Liver (tissue), 9 donors: ENCODE data around the gene FGR. TPM values are rescaled to one million over a fixed set of nuclear protein-coding genes. Genes with fewer than 3 reads are reported as not detected.

Experiments used
- DNase-seq: peaks from one replicate; pipeline ENCODE4 v3.0.0-alpha.2; 2017; ENCODE audit warnings: low spot score
- H3K27ac ChIP-seq, 2 donors: one replicate each; pipeline ENCODE4 v1.7.0; 2013; ENCODE audit warnings: inconsistent platforms in 2 of 2, low read length in 2 of 2, control low read depth in 1 of 2, low read depth in 1 of 2, mild to moderate bottlenecking in 1 of 2
- H3K27me3 ChIP-seq, 4 donors: one replicate each; pipeline versions ENCODE4 v1.6.1 to v1.7.0; 2013; ENCODE audit warnings: low read length in 3 of 4, inconsistent platforms in 1 of 4, mild to moderate bottlenecking in 1 of 4, moderate library complexity in 1 of 4; ENCODE audit not compliant: control insufficient read depth in 4 of 4, insufficient read depth in 4 of 4
- H3K36me3 ChIP-seq, 4 donors: one replicate each; pipeline versions ENCODE4 v1.6.1 to v1.7.0; 2013; ENCODE audit warnings: low read length in 3 of 4, mild to moderate bottlenecking in 3 of 4, low read depth in 1 of 4, moderate library complexity in 1 of 4; ENCODE audit not compliant: control insufficient read depth in 4 of 4, insufficient read depth in 3 of 4
- H3K4me1 ChIP-seq, 4 donors: one replicate each; pipeline versions ENCODE4 v1.6.1 to v1.7.0; 2013; ENCODE audit warnings: low read length in 3 of 4, mild to moderate bottlenecking in 3 of 4, moderate library complexity in 1 of 4; ENCODE audit not compliant: control insufficient read depth in 4 of 4, insufficient read depth in 4 of 4
- H3K4me3 ChIP-seq, 3 donors: one replicate each; pipeline versions ENCODE4 v1.6.1 to v1.7.0; 2013; ENCODE audit warnings: low read length in 3 of 3, control low read depth in 1 of 3, low read depth in 1 of 3, mild to moderate bottlenecking in 1 of 3
- H3K9ac ChIP-seq, 2 donors: one replicate each; pipeline ENCODE4 v1.7.0; 2013; ENCODE audit warnings: low read length in 2 of 2, mild to moderate bottlenecking in 2 of 2, moderate library complexity in 2 of 2, control low read depth in 1 of 2, low read depth in 1 of 2
- H3K9me3 ChIP-seq, 4 donors: one replicate each; pipeline versions ENCODE4 v1.6.1 to v1.7.0; 2013; ENCODE audit warnings: low read length in 3 of 4; ENCODE audit not compliant: control insufficient read depth in 4 of 4
- CTCF ChIP-seq: fragments of 150-350 bp; IDR thresholded peaks from 2 replicates; pipeline ENCODE4 v1.5.1; 2017; ENCODE audit warnings: improper control_type of control experiment, low read depth, low read length; ENCODE audit not compliant: missing input control
- EGR1 ChIP-seq, 2 donors: IDR thresholded peaks; 2 replicates each; pipeline ENCODE4 v1.6.1; 2016 to 2018; ENCODE audit warnings: antibody characterized with exemption in 2 of 2, low read depth in 2 of 2
- FOXA1 ChIP-seq: IDR thresholded peaks from 2 replicates; pipeline ENCODE4 v1.6.1; 2016; ENCODE audit warnings: antibody characterized with exemption
- FOXA2 ChIP-seq: IDR thresholded peaks from 2 replicates; pipeline ENCODE4 v1.6.1; 2016; ENCODE audit warnings: antibody characterized with exemption
- GABPA ChIP-seq, 2 donors: IDR thresholded peaks in 1 of 2; conservative IDR thresholded peaks in 1 of 2; 2 replicates each; pipeline ENCODE4 v1.6.1; 2016; ENCODE audit warnings: antibody characterized with exemption in 2 of 2, mild to moderate bottlenecking in 1 of 2, moderate library complexity in 1 of 2
- HNF4A ChIP-seq, 2 donors: conservative IDR thresholded peaks; 2 replicates each; pipeline ENCODE4 v1.6.1; 2016; ENCODE audit warnings: antibody characterized with exemption in 2 of 2, mild to moderate bottlenecking in 2 of 2
- HNF4G ChIP-seq: IDR thresholded peaks from 2 replicates; pipeline ENCODE4 v1.6.1; 2016; ENCODE audit warnings: antibody characterized with exemption
- JUND ChIP-seq, 2 donors: IDR thresholded peaks; 2 replicates each; pipeline ENCODE4 v1.6.1; 2016; ENCODE audit warnings: antibody characterized with exemption in 2 of 2
- MAX ChIP-seq: IDR thresholded peaks from 2 replicates; pipeline ENCODE4 v1.6.1; 2016; ENCODE audit warnings: antibody characterized with exemption
- NR2F2 ChIP-seq: IDR thresholded peaks from 2 replicates; pipeline ENCODE4 v1.6.1; 2016; ENCODE audit warnings: antibody characterized with exemption
- RAD21 ChIP-seq, 2 donors: IDR thresholded peaks; 2 replicates each; pipeline ENCODE4 v1.6.1; 2016; ENCODE audit warnings: antibody characterized with exemption in 2 of 2, mild to moderate bottlenecking in 2 of 2
- RXRA ChIP-seq, 2 donors: IDR thresholded peaks; 2 replicates each; pipeline ENCODE4 v1.6.1; 2017 to 2018; ENCODE audit warnings: antibody characterized with exemption in 2 of 2, mild to moderate bottlenecking in 1 of 2
- SP1 ChIP-seq: IDR thresholded peaks from 2 replicates; pipeline ENCODE4 v1.6.1; 2018; ENCODE audit warnings: antibody characterized with exemption, mild to moderate bottlenecking
- TAF1 ChIP-seq: conservative IDR thresholded peaks from 2 replicates; pipeline ENCODE4 v1.6.1; 2016; ENCODE audit warnings: antibody characterized with exemption, mild to moderate bottlenecking
- YY1 ChIP-seq: IDR thresholded peaks from 2 replicates; pipeline ENCODE4 v1.6.1; 2016; ENCODE audit warnings: antibody characterized with exemption, mild to moderate bottlenecking
- WGBS: extraction: QIAGEN DNeasy Blood & Tissue Kit; methylation state at CpG from one replicate; pipeline ENCODE4 v1.1.7; 2013; 5-methylcytosine and 5-hydroxymethylcytosine counted together
- polyA plus RNA-seq, 2 donors: library from polyadenylated mRNA; stranded (reverse) in 1 of 2; unstranded in 1 of 2; fragments of 200-250 nt in 1 of 2; fragments of >200 nt in 1 of 2; fragmentation: Nextera tagmentation in 1 of 2; extraction: Ambion mirVana in 1 of 2; gene quantifications; one replicate each; pipeline versions ENCODE4 v1.2.1 to v1.2.3, GENCODE V29; 2013 to 2015
- total RNA-seq, 2 donors: library from RNA; depleted of rRNA; stranded (reverse); fragments of >200 nt; gene quantifications; one replicate each; pipeline ENCODE4 v1.2.3, GENCODE V29; 2014
- TF ChIP-seq, protein P1 (sequence below): IDR thresholded peaks from 2 replicates; pipeline ENCODE4 v1.6.1; 2016; ENCODE audit warnings: antibody characterized with exemption
- TF ChIP-seq, protein P2 (sequence below): IDR thresholded peaks from 2 replicates; pipeline ENCODE4 v1.6.1; 2016; ENCODE audit warnings: antibody characterized with exemption
- TF ChIP-seq, protein P3 (sequence below): IDR thresholded peaks from 2 replicates; pipeline ENCODE4 v1.6.1; 2016; ENCODE audit warnings: antibody characterized with exemption, mild to moderate bottlenecking
- donor health status: healthy.
- donor health status: healthy.
- donor health status: healthy.
- donor health status: healthy.
- donor health status: healthy.

FGR gene
- total and polyA plus RNA-seq, 4 donors = 2.8 to 20.2 (median 6.2) TPM

GRCh38 chr1:27568300-27569087 lies 66.5 kb downstream of the FGR start:
- Histone ChIP-seq H3K9ac (no peak overlapping the region), H3K9me3 (no peaks in the 10 kb centered on the region), H3K27ac (peak overlapping the region; percentile 50 to 70), H3K36me3 (no peaks in the 10 kb centered on the region), H3K4me1 (peaks cover 42 to 85% (median 61%) of the 10 kb centered on the region in 4 donors), H3K4me3 (peak overlapping the region in 1 of 3 donors; percentile 24), H3K27me3 (no peaks in the 10 kb centered on the region)
- WGBS = 7% methylated on average over 65 of the region's 65 CpGs
- TF ChIP-seq HNF4G = no peak
- peak; percentile 42 for TF ChIP-seq YY1
- TF ChIP-seq, protein P1, sequence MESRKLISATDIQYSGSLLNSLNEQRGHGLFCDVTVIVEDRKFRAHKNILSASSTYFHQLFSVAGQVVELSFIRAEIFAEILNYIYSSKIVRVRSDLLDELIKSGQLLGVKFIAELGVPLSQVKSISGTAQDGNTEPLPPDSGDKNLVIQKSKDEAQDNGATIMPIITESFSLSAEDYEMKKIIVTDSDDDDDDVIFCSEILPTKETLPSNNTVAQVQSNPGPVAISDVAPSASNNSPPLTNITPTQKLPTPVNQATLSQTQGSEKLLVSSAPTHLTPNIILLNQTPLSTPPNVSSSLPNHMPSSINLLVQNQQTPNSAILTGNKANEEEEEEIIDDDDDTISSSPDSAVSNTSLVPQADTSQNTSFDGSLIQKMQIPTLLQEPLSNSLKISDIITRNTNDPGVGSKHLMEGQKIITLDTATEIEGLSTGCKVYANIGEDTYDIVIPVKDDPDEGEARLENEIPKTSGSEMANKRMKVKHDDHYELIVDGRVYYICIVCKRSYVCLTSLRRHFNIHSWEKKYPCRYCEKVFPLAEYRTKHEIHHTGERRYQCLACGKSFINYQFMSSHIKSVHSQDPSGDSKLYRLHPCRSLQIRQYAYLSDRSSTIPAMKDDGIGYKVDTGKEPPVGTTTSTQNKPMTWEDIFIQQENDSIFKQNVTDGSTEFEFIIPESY = no peak
- TF ChIP-seq MAX = no peak
- TF ChIP-seq GABPA (IDR thresholded peaks at IDR 0.05 in 1 of 2, conservative IDR thresholded peaks at IDR 0.05 in 1 of 2) = no peak
- TF ChIP-seq NR2F2 = no peak
- TF ChIP-seq, protein P2, sequence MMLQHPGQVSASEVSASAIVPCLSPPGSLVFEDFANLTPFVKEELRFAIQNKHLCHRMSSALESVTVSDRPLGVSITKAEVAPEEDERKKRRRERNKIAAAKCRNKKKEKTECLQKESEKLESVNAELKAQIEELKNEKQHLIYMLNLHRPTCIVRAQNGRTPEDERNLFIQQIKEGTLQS = no peak
- peak; percentile 62 for TF ChIP-seq CTCF
- TF ChIP-seq, protein P3, sequence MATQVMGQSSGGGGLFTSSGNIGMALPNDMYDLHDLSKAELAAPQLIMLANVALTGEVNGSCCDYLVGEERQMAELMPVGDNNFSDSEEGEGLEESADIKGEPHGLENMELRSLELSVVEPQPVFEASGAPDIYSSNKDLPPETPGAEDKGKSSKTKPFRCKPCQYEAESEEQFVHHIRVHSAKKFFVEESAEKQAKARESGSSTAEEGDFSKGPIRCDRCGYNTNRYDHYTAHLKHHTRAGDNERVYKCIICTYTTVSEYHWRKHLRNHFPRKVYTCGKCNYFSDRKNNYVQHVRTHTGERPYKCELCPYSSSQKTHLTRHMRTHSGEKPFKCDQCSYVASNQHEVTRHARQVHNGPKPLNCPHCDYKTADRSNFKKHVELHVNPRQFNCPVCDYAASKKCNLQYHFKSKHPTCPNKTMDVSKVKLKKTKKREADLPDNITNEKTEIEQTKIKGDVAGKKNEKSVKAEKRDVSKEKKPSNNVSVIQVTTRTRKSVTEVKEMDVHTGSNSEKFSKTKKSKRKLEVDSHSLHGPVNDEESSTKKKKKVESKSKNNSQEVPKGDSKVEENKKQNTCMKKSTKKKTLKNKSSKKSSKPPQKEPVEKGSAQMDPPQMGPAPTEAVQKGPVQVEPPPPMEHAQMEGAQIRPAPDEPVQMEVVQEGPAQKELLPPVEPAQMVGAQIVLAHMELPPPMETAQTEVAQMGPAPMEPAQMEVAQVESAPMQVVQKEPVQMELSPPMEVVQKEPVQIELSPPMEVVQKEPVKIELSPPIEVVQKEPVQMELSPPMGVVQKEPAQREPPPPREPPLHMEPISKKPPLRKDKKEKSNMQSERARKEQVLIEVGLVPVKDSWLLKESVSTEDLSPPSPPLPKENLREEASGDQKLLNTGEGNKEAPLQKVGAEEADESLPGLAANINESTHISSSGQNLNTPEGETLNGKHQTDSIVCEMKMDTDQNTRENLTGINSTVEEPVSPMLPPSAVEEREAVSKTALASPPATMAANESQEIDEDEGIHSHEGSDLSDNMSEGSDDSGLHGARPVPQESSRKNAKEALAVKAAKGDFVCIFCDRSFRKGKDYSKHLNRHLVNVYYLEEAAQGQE = peak; percentile 40
- peak; percentile 33 to 38 for TF ChIP-seq HNF4A (conservative IDR thresholded peaks at IDR 0.05)
- TF ChIP-seq FOXA2 = no peak
- TF ChIP-seq RXRA (IDR thresholded peaks at IDR 0.05) = peak in 1 of 2 donors; percentile 17
- no peak for TF ChIP-seq FOXA1
- TF ChIP-seq JUND (IDR thresholded peaks at IDR 0.05) = no peak
- peak; percentile 18 to 29 for TF ChIP-seq EGR1 (IDR thresholded peaks at IDR 0.05; ENCODE audit: low read depth in 2 of 2)
- peak; percentile 40 to 67 for TF ChIP-seq RAD21 (IDR thresholded peaks at IDR 0.05)
- TF ChIP-seq TAF1 = no peak
- TF ChIP-seq SP1 = peak; percentile 77
- peak; percentile 91 for DNase-seq
